ENCODE measurements around the gene RAPGEF4. TPM values are rescaled to one million over a fixed set of nuclear protein-coding genes. Genes with fewer than 3 reads are reported as not detected.

The RAPGEF4 gene
- total RNA-seq, 4 donors from 2014 or later = 2.8 to 73.4 (median 6.9) TPM

GRCh38 chr2:173053043-173053699, 317.5 kb downstream of the RAPGEF4 start:
- no peak overlapping the region for H3K4me3 ChIP-seq
- H3K9me3 ChIP-seq = no peaks in the 10 kb centered on the region
- H3K36me3 ChIP-seq = no peaks in the 10 kb centered on the region
- DNase-seq = no peak
- no peaks in the 10 kb centered on the region for H3K27me3 ChIP-seq
- H3K27ac ChIP-seq = no peak overlapping the region
- TF ChIP-seq POLR2A (IDR thresholded peaks at IDR 0.05) (no peak), CTCF (IDR thresholded peaks at IDR 0.05) (no peak)
- H3K4me1 ChIP-seq = peaks cover 0 to 16% (median 0%) of the 10 kb centered on the region in 4 donors

- Histone ChIP-seq H3K27me3 (no peaks in the 10 kb centered on the region), H3K4me3 (no peak overlapping the region), H3K9me3 (no peaks in the 10 kb centered on the region), H3K36me3 (no peaks in the 10 kb centered on the region), H3K4me1 (peaks cover 0 to 9% (median 0%) of the 10 kb centered on the region in 4 donors), H3K27ac (no peak overlapping the region)
- no peak for DNase-seq
- TF ChIP-seq POLR2A (IDR thresholded peaks at IDR 0.05) (no peak), CTCF (IDR thresholded peaks at IDR 0.05) (no peak)
Observed at GRCh38 chr2:173054466-173054865, 318.8 kb downstream of the RAPGEF4 start.

GRCh38 chr2:173056705-173057364, 321.2 kb downstream of the RAPGEF4 start:
- Histone ChIP-seq H3K9me3 (no peaks in the 10 kb centered on the region), H3K27me3 (no peaks in the 10 kb centered on the region), H3K36me3 (no peaks in the 10 kb centered on the region), H3K4me3 (no peak overlapping the region), H3K27ac (no peak overlapping the region), H3K4me1 (no peaks in the 10 kb centered on the region)
- TF ChIP-seq CTCF (IDR thresholded peaks at IDR 0.05) (no peak), POLR2A (IDR thresholded peaks at IDR 0.05) (no peak)
- DNase-seq = no peak

GRCh38 chr2:173058097-173058496, 322.5 kb downstream of the RAPGEF4 start:
- TF ChIP-seq POLR2A (IDR thresholded peaks at IDR 0.05) (no peak), CTCF (IDR thresholded peaks at IDR 0.05) (no peak)
- DNase-seq = no peak

GRCh38 chr2:173058673-173059072, 323.0 kb downstream of the RAPGEF4 start:
- no peak overlapping the region for H3K27ac ChIP-seq
- no peak overlapping the region for H3K4me3 ChIP-seq
- no peaks in the 10 kb centered on the region for H3K27me3 ChIP-seq
- no peaks in the 10 kb centered on the region for H3K36me3 ChIP-seq
- DNase-seq = no peak
- no peaks in the 10 kb centered on the region for H3K9me3 ChIP-seq
- no peaks in the 10 kb centered on the region for H3K4me1 ChIP-seq
- no peak for TF ChIP-seq CTCF (IDR thresholded peaks at IDR 0.05)
- TF ChIP-seq POLR2A (IDR thresholded peaks at IDR 0.05) = no peak

More at GRCh38 chr2:173058097-173058496, 322.5 kb downstream of the RAPGEF4 start:
- Histone ChIP-seq H3K4me3 (no peak overlapping the region), H3K36me3 (no peaks in the 10 kb centered on the region), H3K9me3 (no peaks in the 10 kb centered on the region), H3K4me1 (no peaks in the 10 kb centered on the region), H3K27me3 (no peaks in the 10 kb centered on the region), H3K27ac (no peak overlapping the region)

All from Peyer's patch (tissue), 4 donors.